MCF 10A (cell line): ENCODE measurements around the gene GLB1L3. TPM values are rescaled to one million over a fixed set of nuclear protein-coding genes. Genes with fewer than 3 reads are reported as not detected.

Experiments
- BruUV-seq: library from RNA; stranded (reverse); fragments of 400-500 nt; replicated peaks from 2 replicates; lab custom pipeline; 2021; lab: Mats Ljungman, UMichigan
- CTCF ChIA-PET: fragments of 300-600 bp; sonication (Branson Sonifier 250); formaldehyde crosslinking; extraction: SDS; loops from one replicate; lab custom pipeline; 2021; ENCODE audit warnings: antibody characterized with exemption, inconsistent platforms; lab: Yijun Ruan, JAX
- POLR2A ChIA-PET: fragments of 300-600, 350-650 bp; sonication (Branson Sonifier 250); formaldehyde crosslinking; extraction: SDS; loops from one replicate; lab custom pipeline; 2020; ENCODE audit warnings: antibody characterized with exemption, inconsistent platforms; lab: Yijun Ruan, JAX
- DNase-seq: peaks from one replicate; pipeline ENCODE4 v3.0.0-alpha.2; 2018; ENCODE audit not compliant: unreplicated experiment
- H3K27ac Mint-ChIP-seq: one replicate; pipeline ENCODE4 v1.8.0; 2022; ENCODE audit warnings: mild to moderate bottlenecking, low read depth, mixed read lengths; ENCODE audit not compliant: unreplicated experiment
- H3K27me3 Mint-ChIP-seq: one replicate; pipeline ENCODE4 v1.8.0; 2022; ENCODE audit warnings: mixed read lengths; ENCODE audit not compliant: insufficient read depth, unreplicated experiment
- H3K36me3 Mint-ChIP-seq: one replicate; pipeline ENCODE4 v1.8.0; 2022; ENCODE audit warnings: mild to moderate bottlenecking, moderate library complexity, mixed read lengths; ENCODE audit not compliant: insufficient read depth, unreplicated experiment
- H3K4me1 Mint-ChIP-seq: one replicate; pipeline ENCODE4 v1.8.0; 2022; ENCODE audit warnings: mixed read lengths; ENCODE audit not compliant: insufficient read depth, unreplicated experiment
- H3K4me3 Mint-ChIP-seq: one replicate; pipeline ENCODE4 v1.8.0; 2022; ENCODE audit warnings: mild to moderate bottlenecking, moderate library complexity, mixed read lengths; ENCODE audit not compliant: unreplicated experiment
- H3K9me3 Mint-ChIP-seq: one replicate; pipeline ENCODE4 v1.8.0; 2022; ENCODE audit warnings: mixed read lengths; ENCODE audit not compliant: unreplicated experiment
- CTCF ChIP-seq: fragments of 200-600 bp; IDR thresholded peaks from one replicate; pipeline ENCODE4 v1.8.0; 2022; ENCODE audit warnings: antibody characterized with exemption, mild to moderate bottlenecking; ENCODE audit not compliant: unreplicated experiment
- intact Hi-C: fragments of 100-400 bp; cut with micrococcal nuclease; formaldehyde crosslinking; loops from 2 replicates; pipeline ENCODE4 v1.14.1; 2022
- total RNA-seq: library from RNA; stranded (reverse); gene quantifications from 2 replicates; pipeline ENCODE4 v1.2.3, GENCODE V29; 2022

The GLB1L3 gene
- total RNA-seq, 1 experiment from 2014 or later, result not detected

GRCh38 chr11:134287561-134287960 lies 11.4 kb downstream of the GLB1L3 start:
- no peaks in the 10 kb centered on the region for H3K4me1 Mint-ChIP-seq
- CTCF ChIA-PET, result no interaction called here
- DNase-seq, result no peak
- TF ChIP-seq CTCF, result no peak
- intact Hi-C loops, result no loop called here
- no peaks in the 10 kb centered on the region for H3K36me3 Mint-ChIP-seq
- no peaks in the 10 kb centered on the region for H3K9me3 Mint-ChIP-seq
- no peak overlapping the region for H3K4me3 Mint-ChIP-seq
- no TSS peak for BruUV-seq
- H3K27me3 Mint-ChIP-seq, result no peaks in the 10 kb centered on the region
- POLR2A ChIA-PET, result no interaction called here
- H3K27ac Mint-ChIP-seq, result no peak overlapping the region

GRCh38 chr11:134288486-134288885 lies 12.3 kb downstream of the GLB1L3 start:
- Mint-ChIP-seq H3K27ac (no peak overlapping the region), H3K4me1 (no peaks in the 10 kb centered on the region), H3K4me3 (no peak overlapping the region), H3K36me3 (no peaks in the 10 kb centered on the region), H3K27me3 (no peaks in the 10 kb centered on the region), H3K9me3 (no peaks in the 10 kb centered on the region)
- intact Hi-C loops, result no loop called here
- no peak for DNase-seq
- TF ChIP-seq CTCF, result no peak
- POLR2A ChIA-PET, result no interaction called here
- no TSS peak for BruUV-seq
- CTCF ChIA-PET, result interaction anchor here (0.7 kb wide), 1 partner anchor 315 kb away, joined by 3 read pairs; no protein-coding TSS in a partner anchor

GRCh38 chr11:134289167-134289566 lies 13.0 kb downstream of the GLB1L3 start:
- no peak for TF ChIP-seq CTCF
- CTCF ChIA-PET, result interaction anchor here (0.7 kb wide), 1 partner anchor 315 kb away, joined by 3 read pairs; no protein-coding TSS in a partner anchor
- intact Hi-C loops, result no loop called here
- no peak overlapping the region for H3K4me3 Mint-ChIP-seq
- no peaks in the 10 kb centered on the region for H3K36me3 Mint-ChIP-seq
- BruUV-seq, result no TSS peak
- H3K9me3 Mint-ChIP-seq, result no peaks in the 10 kb centered on the region
- H3K4me1 Mint-ChIP-seq, result no peaks in the 10 kb centered on the region
- H3K27ac Mint-ChIP-seq, result no peak overlapping the region
- no peak for DNase-seq
- POLR2A ChIA-PET, result no interaction called here
- peaks cover 4% of the 10 kb centered on the region for H3K27me3 Mint-ChIP-seq

GRCh38 chr11:134289789-134290188 lies 13.6 kb downstream of the GLB1L3 start:
- ChIA-PET CTCF (interaction anchor here (0.6 kb wide), 1 partner anchor 16 kb away, joined by 3 read pairs; no protein-coding TSS in a partner anchor), POLR2A (no interaction called here)
- H3K36me3 Mint-ChIP-seq, result no peaks in the 10 kb centered on the region
- H3K27ac Mint-ChIP-seq, result no peak overlapping the region
- no peak for TF ChIP-seq CTCF
- peaks cover 11% of the 10 kb centered on the region for H3K27me3 Mint-ChIP-seq
- DNase-seq, result no peak
- H3K4me1 Mint-ChIP-seq, result no peaks in the 10 kb centered on the region
- no peak overlapping the region for H3K4me3 Mint-ChIP-seq
- no peaks in the 10 kb centered on the region for H3K9me3 Mint-ChIP-seq
- no TSS peak for BruUV-seq
- intact Hi-C loops, result no loop called here
